Esophagus squamous epithelium (tissue), 4 donors: ENCODE data around the gene TIGIT.

ENCODE experiments used
- POLR2A ChIP-seq, 4 donors: fragments of 450-650 bp; IDR thresholded peaks; one replicate each; pipeline ENCODE4 v1.6.1; 2017; ENCODE audit warnings: antibody characterized with exemption in 4 of 4, mild to moderate bottlenecking in 4 of 4, moderate library complexity in 3 of 4
- TF ChIP-seq, protein P1 (sequence below), 6 experiments: fragments of 450-650 bp in 4 of 6; fragments of 200-600 bp in 2 of 6; sonication (generic) in 2 of 6; IDR thresholded peaks; one replicate each; pipeline ENCODE4 v1.5.1; 2016 to 2019; ENCODE audit warnings: antibody characterized with exemption in 6 of 6, mild to moderate bottlenecking in 4 of 6, moderate library complexity in 4 of 6

DNA sequence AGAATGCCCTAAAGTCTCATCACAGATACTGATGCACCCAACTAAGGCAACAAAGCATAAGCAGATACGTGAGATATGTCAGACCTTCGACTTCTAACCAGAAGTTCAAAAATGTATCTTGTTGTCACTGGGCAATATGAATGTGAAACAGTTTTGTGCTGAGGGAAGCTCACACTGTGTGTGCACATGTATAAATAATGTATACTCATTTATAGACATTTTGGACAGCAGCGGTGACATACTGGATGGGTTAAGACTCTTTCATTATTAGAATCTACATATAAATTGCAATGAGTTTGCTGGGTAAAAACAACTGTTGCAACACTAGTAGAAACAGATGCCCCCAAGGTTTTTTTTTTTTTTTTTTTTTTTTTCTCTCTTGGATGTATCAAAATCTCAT is 37.9 kb downstream of the TIGIT start:
- TF ChIP-seq POLR2A (IDR thresholded peaks at IDR 0.05): no peak
- TF ChIP-seq, protein P1, sequence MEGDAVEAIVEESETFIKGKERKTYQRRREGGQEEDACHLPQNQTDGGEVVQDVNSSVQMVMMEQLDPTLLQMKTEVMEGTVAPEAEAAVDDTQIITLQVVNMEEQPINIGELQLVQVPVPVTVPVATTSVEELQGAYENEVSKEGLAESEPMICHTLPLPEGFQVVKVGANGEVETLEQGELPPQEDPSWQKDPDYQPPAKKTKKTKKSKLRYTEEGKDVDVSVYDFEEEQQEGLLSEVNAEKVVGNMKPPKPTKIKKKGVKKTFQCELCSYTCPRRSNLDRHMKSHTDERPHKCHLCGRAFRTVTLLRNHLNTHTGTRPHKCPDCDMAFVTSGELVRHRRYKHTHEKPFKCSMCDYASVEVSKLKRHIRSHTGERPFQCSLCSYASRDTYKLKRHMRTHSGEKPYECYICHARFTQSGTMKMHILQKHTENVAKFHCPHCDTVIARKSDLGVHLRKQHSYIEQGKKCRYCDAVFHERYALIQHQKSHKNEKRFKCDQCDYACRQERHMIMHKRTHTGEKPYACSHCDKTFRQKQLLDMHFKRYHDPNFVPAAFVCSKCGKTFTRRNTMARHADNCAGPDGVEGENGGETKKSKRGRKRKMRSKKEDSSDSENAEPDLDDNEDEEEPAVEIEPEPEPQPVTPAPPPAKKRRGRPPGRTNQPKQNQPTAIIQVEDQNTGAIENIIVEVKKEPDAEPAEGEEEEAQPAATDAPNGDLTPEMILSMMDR (IDR thresholded peaks at IDR 0.05): no peak
